Endothelial cell of umbilical vein (primary cell): ENCODE data around the gene C20orf144. TPM values are rescaled to one million over a fixed set of nuclear protein-coding genes. Genes with fewer than 3 reads are reported as not detected.

ENCODE experiments used
- BruUV-seq: library from RNA; stranded (reverse); fragments of 400-500 nt; replicated peaks from 2 replicates; lab custom pipeline; 2021; lab: Mats Ljungman, UMichigan
- CTCF ChIA-PET: fragments of 300-600, 350-600 bp; sonication (Branson Sonifier 250); formaldehyde crosslinking; loops from one replicate; lab custom pipeline; 2021; ENCODE audit warnings: antibody characterized with exemption, inconsistent platforms; lab: Charles Lee
- POLR2A ChIA-PET: fragments of 300-600, 350-600 bp; sonication (Branson Sonifier 250); formaldehyde crosslinking; loops from one replicate; lab custom pipeline; 2021; ENCODE audit warnings: antibody characterized with exemption, inconsistent platforms; lab: Charles Lee
- DNase-seq: peaks from one replicate; pipeline ENCODE4 v3.0.0-alpha.2; 2011; ENCODE audit warnings: low read depth, low spot score
- FAIRE-seq: peaks from 2 replicates; lab custom pipeline; 2011; peaks lifted over from hg19 to GRCh38; lab: Jason Lieb, UNC
- H2AFZ ChIP-seq: 2 replicates; pipeline ENCODE4 v1.6.0; 2012; ENCODE audit warnings: low read depth, low read length, control low read depth, inconsistent platforms
- H3K27ac ChIP-seq: 2 replicates; pipeline ENCODE4 v1.5.1; 2011; ENCODE audit warnings: low read depth, mild to moderate bottlenecking, control low read depth, low read length, moderate library complexity; ENCODE audit not compliant: insufficient read depth
- H3K27me3 ChIP-seq, 2 experiments: 2 replicates each; pipeline versions ENCODE4 v1.6.0 to v1.6.1; 2011; ENCODE audit warnings: low read length in 2 of 2, mixed read lengths in 1 of 2; ENCODE audit not compliant: control insufficient read depth in 2 of 2, insufficient read depth in 2 of 2
- H3K36me3 ChIP-seq, 2 experiments: 2 replicates in 1 of 2; 3 replicates in 1 of 2; pipeline ENCODE4 v1.5.1; 2011; ENCODE audit warnings: low read length in 2 of 2, mild to moderate bottlenecking in 1 of 2, moderate library complexity in 1 of 2; ENCODE audit not compliant: control insufficient read depth in 2 of 2, insufficient read depth in 2 of 2; ENCODE audit errors: extremely low read depth in 1 of 2
- H3K4me1 ChIP-seq: 3 replicates; pipeline ENCODE4 v1.5.1; 2011; ENCODE audit warnings: mild to moderate bottlenecking, low read length; ENCODE audit not compliant: control insufficient read depth, insufficient read depth; ENCODE audit errors: extremely low read depth
- H3K4me2 ChIP-seq: 2 replicates; pipeline ENCODE4 v1.6.1; 2011; ENCODE audit warnings: low read length, control low read depth, mixed read lengths; ENCODE audit not compliant: insufficient read depth
- H3K4me3 ChIP-seq, 3 experiments: fragments of 200-600 bp in 1 of 3; sonication (generic), shearing (Covaris generic) in 1 of 3; replicated peaks in 1 of 3; 2 replicates each; pipeline ENCODE4 v1.5.1; 2011 to 2016; ENCODE audit warnings: control low read depth in 3 of 3, low read length in 3 of 3, mild to moderate bottlenecking in 2 of 3, inconsistent platforms in 1 of 3, low read depth in 1 of 3, moderate library complexity in 1 of 3; ENCODE audit not compliant: insufficient read depth in 1 of 3
- H3K79me2 ChIP-seq: 2 replicates; pipeline ENCODE4 v1.6.0; 2012; ENCODE audit warnings: low read length, inconsistent platforms; ENCODE audit not compliant: control insufficient read depth, insufficient read depth
- H3K9ac ChIP-seq: replicated peaks from 2 replicates; pipeline ENCODE3; 2011; ENCODE audit warnings: low read length, control low read depth; ENCODE audit not compliant: insufficient read depth; ENCODE audit errors: extremely low read depth
- H3K9me1 ChIP-seq: replicated peaks from 3 replicates; pipeline ENCODE4 v1.6.0; 2011; ENCODE audit warnings: mild to moderate bottlenecking, low read length; ENCODE audit not compliant: control insufficient read depth, insufficient read depth; ENCODE audit errors: extremely low read depth
- H3K9me3 ChIP-seq: replicated peaks from 2 replicates; pipeline ENCODE4 v1.5.1; 2012; ENCODE audit warnings: low read length, inconsistent platforms; ENCODE audit not compliant: control insufficient read depth, insufficient read depth
- H4K20me1 ChIP-seq: replicated peaks from 2 replicates; pipeline ENCODE3; 2011; ENCODE audit warnings: mild to moderate bottlenecking, low read length; ENCODE audit not compliant: control insufficient read depth, insufficient read depth; ENCODE audit errors: extremely low read depth
- EZH2 ChIP-seq: IDR thresholded peaks from 2 replicates; pipeline ENCODE4 v1.6.1; 2012; ENCODE audit warnings: borderline replicate concordance, low read depth, mild to moderate bottlenecking, moderate library complexity, low read length, inconsistent platforms; ENCODE audit not compliant: severe bottlenecking
- FOS ChIP-seq: IDR thresholded peaks from 2 replicates; pipeline ENCODE4 v1.6.1; 2011; ENCODE audit warnings: mild to moderate bottlenecking, low read length, moderate library complexity, borderline replicate concordance; ENCODE audit not compliant: insufficient read depth
- GATA2 ChIP-seq: IDR thresholded peaks from 2 replicates; pipeline ENCODE4 v1.7.0; 2011; ENCODE audit warnings: low read depth, mild to moderate bottlenecking, moderate library complexity, mixed read lengths, low read length; ENCODE audit not compliant: insufficient read length, insufficient read depth
- JUN ChIP-seq: IDR thresholded peaks from 2 replicates; pipeline ENCODE4 v1.6.1; 2011; ENCODE audit warnings: borderline replicate concordance, low read depth; ENCODE audit not compliant: insufficient read length, insufficient read depth
- MYC ChIP-seq: IDR thresholded peaks from one replicate; pipeline ENCODE4 v1.6.1; 2011; ENCODE audit warnings: mild to moderate bottlenecking, low read depth, low read length
- POLR2A ChIP-seq: IDR thresholded peaks from 2 replicates; pipeline ENCODE4 v1.6.1; 2012; ENCODE audit warnings: low read depth, mild to moderate bottlenecking, control low read depth, low read length
- POLR2AphosphoS5 ChIP-seq: IDR thresholded peaks from 2 replicates; pipeline ENCODE4 v1.6.1; 2012; ENCODE audit warnings: low read depth, mild to moderate bottlenecking, control low read depth, low read length, moderate library complexity; ENCODE audit not compliant: insufficient read depth
- dilution Hi-C: fragments of 300-500 bp; cut with MboI; formaldehyde crosslinking; loops from one replicate; pipeline ENCODE4 v1.15.0; 2019; ENCODE audit warnings: low sequenced_read_pairs; ENCODE audit not compliant: extremely low pct_ligation_motif_present
- intact Hi-C: fragments of 100-400 bp; cut with micrococcal nuclease; formaldehyde crosslinking; loops from one replicate; pipeline ENCODE4 v1.10.0; 2022
- polyA plus RNA-seq, 4 experiments: library from polyadenylated mRNA; depleted of rRNA in 3 of 4; stranded (reverse) in 3 of 4; unstranded in 1 of 4; fragments of >200 nt; gene quantifications; 2 replicates each; pipeline versions ENCODE4 v1.2.1 to v1.2.3, GENCODE V29; 2011 to 2012; ENCODE audit warnings: missing spikeins in 1 of 4
- total RNA-seq: library from RNA; stranded (reverse); gene quantifications from 2 replicates; pipeline ENCODE4 v1.2.3, GENCODE V29; 2021
- TF ChIP-seq, protein P1 (sequence below), 2 donors: IDR thresholded peaks; 1 replicate in 1 of 2; 2 replicates in 1 of 2; pipeline ENCODE4 v1.5.1; 2011; ENCODE audit warnings: low read length in 2 of 2, mild to moderate bottlenecking in 2 of 2, moderate library complexity in 2 of 2, control low read depth in 1 of 2, inconsistent platforms in 1 of 2, low read depth in 1 of 2; ENCODE audit not compliant: insufficient read depth in 1 of 2; ENCODE audit errors: extremely low read depth in 1 of 2
- TF ChIP-seq, protein P2 (sequence below): IDR thresholded peaks from 2 replicates; pipeline ENCODE4 v1.6.1; 2011; ENCODE audit not compliant: insufficient read depth, insufficient read length

Gene C20orf144
- total and polyA plus RNA-seq, 2 donors (not counting 3 experiments of a cell fraction or from before 2014, with no cell fraction given) = not detected

DNA sequence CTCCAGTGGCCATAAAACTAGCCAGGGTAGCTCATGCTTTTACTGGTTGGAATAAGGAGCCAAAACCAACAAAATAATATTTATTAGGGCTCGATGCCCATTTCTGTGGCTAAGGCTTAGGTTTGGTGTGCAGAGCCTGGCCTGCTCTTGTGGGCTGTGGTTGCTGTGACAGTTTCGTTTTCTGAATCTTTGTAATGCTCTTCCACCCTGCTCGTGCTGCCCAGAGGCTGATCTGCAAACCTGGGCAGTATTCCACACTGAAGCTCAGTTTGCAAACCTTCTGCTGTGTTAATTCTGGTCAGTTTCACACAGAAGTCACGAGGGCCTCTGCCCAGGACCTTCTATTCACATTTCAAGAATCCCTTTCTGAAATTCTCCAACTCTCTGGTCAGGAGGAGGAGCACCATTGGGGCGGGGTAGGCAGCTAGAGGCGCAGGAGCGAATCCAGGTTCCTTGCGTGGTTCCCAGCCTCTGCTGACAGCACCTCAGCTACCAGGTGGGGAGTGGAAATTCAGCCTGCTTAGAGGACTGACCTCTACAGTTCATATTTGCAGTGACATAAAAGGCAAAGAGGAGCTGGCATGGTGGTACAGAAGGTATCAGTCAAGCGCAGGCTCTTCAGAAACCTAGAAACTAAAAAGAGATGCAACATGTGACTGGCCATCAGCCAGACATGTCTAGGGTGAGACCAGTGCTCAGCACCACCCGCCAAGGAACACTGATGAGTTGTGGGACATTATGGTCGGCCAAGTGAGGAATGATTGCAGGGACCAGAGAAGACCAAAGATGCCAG, 14.3 kb upstream of the C20orf144 start:
- Histone ChIP-seq H3K27ac (no peak overlapping the region), H2AFZ (no peak overlapping the region), H3K36me3 (peaks cover 3 to 18% of the 10 kb centered on the region in 2 experiments), H3K9me1 (no peaks in the 10 kb centered on the region), H3K4me1 (no peaks in the 10 kb centered on the region), H3K4me2 (no peak overlapping the region), H3K9ac (no peak overlapping the region), H4K20me1 (no peaks in the 10 kb centered on the region), H3K27me3 (no peaks in the 10 kb centered on the region), H3K79me2 (no peaks in the 10 kb centered on the region), H3K4me3 (no peak overlapping the region), H3K9me3 (no peaks in the 10 kb centered on the region)
- dilution Hi-C loops = no loop called here
- intact Hi-C loops = no loop called here
- no TSS peak for BruUV-seq
- ChIA-PET POLR2A (no interaction called here), CTCF (interaction anchor here (0.8 to 1.4 kb wide), 6 partner anchors 16 to 232 kb away, joined by 3 to 6 read pairs (median 4); partner anchors contain the start of gene ACTL10)
- TF ChIP-seq GATA2 (no peak), EZH2 (no peak), MYC (no peak), POLR2AphosphoS5 (no peak), FOS (no peak), POLR2A (no peak), JUN (no peak)
- TF ChIP-seq, protein P1, sequence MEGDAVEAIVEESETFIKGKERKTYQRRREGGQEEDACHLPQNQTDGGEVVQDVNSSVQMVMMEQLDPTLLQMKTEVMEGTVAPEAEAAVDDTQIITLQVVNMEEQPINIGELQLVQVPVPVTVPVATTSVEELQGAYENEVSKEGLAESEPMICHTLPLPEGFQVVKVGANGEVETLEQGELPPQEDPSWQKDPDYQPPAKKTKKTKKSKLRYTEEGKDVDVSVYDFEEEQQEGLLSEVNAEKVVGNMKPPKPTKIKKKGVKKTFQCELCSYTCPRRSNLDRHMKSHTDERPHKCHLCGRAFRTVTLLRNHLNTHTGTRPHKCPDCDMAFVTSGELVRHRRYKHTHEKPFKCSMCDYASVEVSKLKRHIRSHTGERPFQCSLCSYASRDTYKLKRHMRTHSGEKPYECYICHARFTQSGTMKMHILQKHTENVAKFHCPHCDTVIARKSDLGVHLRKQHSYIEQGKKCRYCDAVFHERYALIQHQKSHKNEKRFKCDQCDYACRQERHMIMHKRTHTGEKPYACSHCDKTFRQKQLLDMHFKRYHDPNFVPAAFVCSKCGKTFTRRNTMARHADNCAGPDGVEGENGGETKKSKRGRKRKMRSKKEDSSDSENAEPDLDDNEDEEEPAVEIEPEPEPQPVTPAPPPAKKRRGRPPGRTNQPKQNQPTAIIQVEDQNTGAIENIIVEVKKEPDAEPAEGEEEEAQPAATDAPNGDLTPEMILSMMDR (IDR thresholded peaks at IDR 0.05; ENCODE audit: extremely low read depth in 1 of 2, insufficient read depth in 1 of 2, low read depth in 1 of 2, low read length in 2 of 2) = no peak
- TF ChIP-seq, protein P2, sequence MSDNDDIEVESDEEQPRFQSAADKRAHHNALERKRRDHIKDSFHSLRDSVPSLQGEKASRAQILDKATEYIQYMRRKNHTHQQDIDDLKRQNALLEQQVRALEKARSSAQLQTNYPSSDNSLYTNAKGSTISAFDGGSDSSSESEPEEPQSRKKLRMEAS = no peak
- peak; percentile 44 for FAIRE-seq
- DNase-seq = peak; percentile 60
